Measurements from ENCODE around the gene YIPF1.
"Not testable (repeated sequence)": the region's sequence is repeated elsewhere in the genome, so short reads cannot be mapped to it uniquely, and the experiment has no call there.

Gene YIPF1

DNA sequence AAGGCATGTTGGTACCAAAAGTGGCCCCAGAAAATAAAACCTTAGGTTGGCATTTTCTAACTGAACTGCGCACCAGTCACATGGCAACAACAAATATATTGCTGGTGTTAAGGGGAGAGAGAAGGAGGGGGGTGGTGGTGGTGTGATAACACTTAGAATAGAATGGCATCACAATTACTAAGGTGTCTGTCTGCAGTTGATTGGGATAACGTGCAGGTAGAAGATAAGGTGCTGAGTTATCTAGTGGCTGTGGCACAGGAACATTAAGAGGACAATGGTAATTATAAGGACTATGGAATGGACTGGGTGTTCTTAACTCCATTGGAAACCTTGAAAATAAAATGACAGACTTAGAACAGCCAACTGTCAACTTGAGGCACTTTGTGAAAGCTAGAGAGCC lies 1.4 kb upstream of the YIPF1 start:
- no peak for DNase-seq (ENCODE audit: low read depth, low spot score)
- no peak overlapping the region for H3K4me3 ChIP-seq (ENCODE audit: low read depth, low read length)
- no peak for TF ChIP-seq CTCF (IDR thresholded peaks at IDR 0.05; ENCODE audit: low read depth, low read length)
- in situ Hi-C loops (cut with HindIII; ENCODE audit: low sequenced_read_pairs): no loop called here

- TF ChIP-seq CTCF (IDR thresholded peaks at IDR 0.05; ENCODE audit: low read depth, low read length): no peak
- in situ Hi-C loops (cut with HindIII; ENCODE audit: low sequenced_read_pairs): no loop called here
- no peak for DNase-seq (ENCODE audit: low read depth, low spot score)
- H3K4me3 ChIP-seq (ENCODE audit: low read depth, low read length): no peak overlapping the region
Observed at GRCh38 chr1:53890522-53890941, 935 bp upstream of the YIPF1 start.

DNA sequence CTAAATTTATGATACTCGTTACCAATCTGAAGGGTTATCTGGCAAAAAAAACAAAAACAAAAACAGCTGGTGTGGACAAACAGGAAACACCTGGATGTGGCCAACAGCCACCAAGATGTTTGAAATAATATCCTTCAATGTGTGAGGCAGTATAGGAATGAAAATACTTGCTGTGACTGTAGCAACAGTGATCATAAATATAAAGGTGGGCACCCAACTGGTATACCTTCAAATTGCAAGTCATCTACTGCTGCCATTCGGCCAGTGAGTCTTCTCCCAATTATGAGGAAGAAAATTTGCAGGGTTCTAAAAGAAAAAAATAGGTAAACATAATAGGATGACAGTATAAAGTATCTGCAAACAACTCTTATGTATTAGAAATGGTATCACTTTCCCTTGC lies 916 bp downstream of the YIPF1 start:
- H3K4me3 ChIP-seq (ENCODE audit: low read depth, low read length): no peak overlapping the region
- no peak for DNase-seq (ENCODE audit: low read depth, low spot score)
- TF ChIP-seq CTCF (IDR thresholded peaks at IDR 0.05; ENCODE audit: low read depth, low read length): no peak
- in situ Hi-C loops (cut with HindIII; ENCODE audit: low sequenced_read_pairs): no loop called here

DNA sequence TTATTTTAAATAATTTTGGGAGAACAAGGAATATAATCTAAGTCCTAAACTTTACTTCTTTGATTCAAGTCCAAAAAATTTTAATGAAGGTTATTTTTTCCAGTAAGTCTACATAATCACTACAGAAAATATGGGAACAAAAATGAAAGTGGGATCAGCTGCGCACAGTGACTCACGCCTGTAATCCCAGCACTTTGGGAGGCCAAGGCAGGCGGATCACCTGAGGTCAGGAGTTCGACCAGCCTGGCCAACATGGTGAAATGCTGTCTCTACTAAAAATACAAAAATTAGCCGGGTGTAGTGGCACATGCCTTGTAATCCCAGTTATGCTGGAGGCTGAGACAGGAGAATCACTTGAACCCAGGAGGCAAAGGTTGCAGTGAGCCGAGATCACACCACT lies 6.0 kb downstream of the YIPF1 start:
- H3K4me3 ChIP-seq (ENCODE audit: low read depth, low read length); DNase-seq (ENCODE audit: low read depth, low spot score); in situ Hi-C loops (cut with HindIII; ENCODE audit: low sequenced_read_pairs): not testable (repeated sequence)

GRCh38 chr1:53881853-53882252 lies 7.7 kb downstream of the YIPF1 start:
- DNase-seq (ENCODE audit: low read depth, low spot score); in situ Hi-C loops (cut with HindIII; ENCODE audit: low sequenced_read_pairs); H3K4me3 ChIP-seq (ENCODE audit: low read depth, low read length): not testable (repeated sequence)

DNA sequence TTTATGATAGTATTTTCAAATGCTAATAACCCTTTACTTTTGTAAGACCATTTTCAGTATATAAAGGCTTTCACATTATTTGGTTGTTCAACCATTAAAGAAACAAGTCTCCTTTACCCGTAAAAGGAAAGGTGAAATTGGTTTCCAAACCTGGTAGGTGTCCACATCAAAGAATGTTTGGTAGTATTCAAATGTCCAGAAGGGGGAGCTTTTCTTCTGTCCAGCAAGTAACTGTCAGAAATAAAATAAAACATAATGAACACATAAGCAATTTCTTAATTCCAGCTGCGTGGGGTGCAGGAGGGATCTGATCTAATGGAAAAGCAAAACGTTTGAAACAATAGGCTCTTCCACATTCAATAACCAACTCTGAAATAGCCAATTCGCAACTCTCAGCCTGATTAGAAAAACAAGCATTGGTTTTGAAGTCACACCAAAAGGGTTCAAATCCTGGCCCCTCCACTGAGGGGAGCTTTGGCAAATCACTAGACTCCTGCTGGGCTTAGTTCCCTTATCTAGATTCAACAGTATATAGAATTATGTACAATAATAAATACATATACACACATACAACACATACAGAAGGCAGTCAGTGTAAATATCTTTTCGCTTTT lies 11.0 kb downstream of the YIPF1 start:
- TF ChIP-seq CTCF (IDR thresholded peaks at IDR 0.05; ENCODE audit: low read depth, low read length): peak; percentile 63
- in situ Hi-C loops (cut with HindIII; ENCODE audit: low sequenced_read_pairs): no loop called here
- peak; percentile 70 for DNase-seq (ENCODE audit: low read depth, low spot score)
- no peak overlapping the region for H3K4me3 ChIP-seq (ENCODE audit: low read depth, low read length)

GRCh38 chr1:53875150-53875549 lies 14.4 kb downstream of the YIPF1 start:
- DNase-seq (ENCODE audit: low read depth, low spot score); in situ Hi-C loops (cut with HindIII; ENCODE audit: low sequenced_read_pairs); H3K4me3 ChIP-seq (ENCODE audit: low read depth, low read length): not testable (repeated sequence)

GRCh38 chr1:53871773-53872484 lies 17.7 kb downstream of the YIPF1 start:
- TF ChIP-seq CTCF (IDR thresholded peaks at IDR 0.05; ENCODE audit: low read depth, low read length): no peak
- H3K4me3 ChIP-seq (ENCODE audit: low read depth, low read length): no peak overlapping the region
- DNase-seq (ENCODE audit: low read depth, low spot score): no peak
- in situ Hi-C loops (cut with HindIII; ENCODE audit: low sequenced_read_pairs): no loop called here
